ENCODE measurements around the gene SCAMP4.

The SCAMP4 gene

GRCh38 chr19:1905110-1905862 lies at the start of gene SCAMP4, which contains the start of gene ADAT3:
Gene SCAMP4, plus strand, starts transcription at chr19:1905399. Its CDS starts 9,621 bp downstream, at chr19:1915020.
Gene ADAT3, plus strand, starts transcription at chr19:1905399. Its CDS starts 6,649 bp downstream, at chr19:1912048.
- DNase-seq, result peak; percentile 99

- peak; percentile 64 for DNase-seq
Observed at GRCh38 chr19:1855828-1856255, 49.4 kb upstream of the SCAMP4 start.

GRCh38 chr19:1856345-1856697 lies 48.9 kb upstream of the SCAMP4 start:
- DNase-seq, result no peak

- DNase-seq, result peak; percentile 58
Observed at GRCh38 chr19:1856698-1857603, 48.2 kb upstream of the SCAMP4 start.

- DNase-seq, result no peak
Observed at GRCh38 chr19:1857648-1858326, 47.4 kb upstream of the SCAMP4 start.

- no peak for DNase-seq
Observed at GRCh38 chr19:1858412-1859081, 46.7 kb upstream of the SCAMP4 start.

- DNase-seq, result no peak
Observed at GRCh38 chr19:1859331-1859781, 45.8 kb upstream of the SCAMP4 start.

- DNase-seq, result peak; percentile 70
Observed at GRCh38 chr19:1860042-1860775, 45.0 kb upstream of the SCAMP4 start.

- no peak for DNase-seq
Observed at GRCh38 chr19:1860821-1861598, 44.2 kb upstream of the SCAMP4 start.

- no peak for DNase-seq
Observed at GRCh38 chr19:1861599-1862031, 43.6 kb upstream of the SCAMP4 start.

GRCh38 chr19:1862068-1862423 lies 43.2 kb upstream of the SCAMP4 start:
- DNase-seq, result no peak

- peak; percentile 64 for DNase-seq
Observed at GRCh38 chr19:1862424-1863327, 42.5 kb upstream of the SCAMP4 start.

GRCh38 chr19:1863328-1863637 lies 41.9 kb upstream of the SCAMP4 start, which contains the start of gene KLF16:
Gene KLF16, minus strand, starts transcription at chr19:1863579. Its CDS starts 82 bp downstream, at chr19:1863497.
- DNase-seq, result no peak

- DNase-seq, result peak; percentile 96
Observed at GRCh38 chr19:1863638-1864479, 41.3 kb upstream of the SCAMP4 start.

GRCh38 chr19:1864480-1865171 lies 40.6 kb upstream of the SCAMP4 start:
- DNase-seq, result peak; percentile 72

- no peak for DNase-seq
Observed at GRCh38 chr19:1865172-1866010, 39.8 kb upstream of the SCAMP4 start.

GRCh38 chr19:1866693-1867348 lies 38.4 kb upstream of the SCAMP4 start:
- DNase-seq, result no peak
